ENCODE results near the gene ZGPAT. TPM values are rescaled to one million over a fixed set of nuclear protein-coding genes. Genes with fewer than 3 reads are reported as not detected.

The ZGPAT gene
- polyA plus RNA-seq, 1 donor from 2014 or later: 60.8 TPM

DNA sequence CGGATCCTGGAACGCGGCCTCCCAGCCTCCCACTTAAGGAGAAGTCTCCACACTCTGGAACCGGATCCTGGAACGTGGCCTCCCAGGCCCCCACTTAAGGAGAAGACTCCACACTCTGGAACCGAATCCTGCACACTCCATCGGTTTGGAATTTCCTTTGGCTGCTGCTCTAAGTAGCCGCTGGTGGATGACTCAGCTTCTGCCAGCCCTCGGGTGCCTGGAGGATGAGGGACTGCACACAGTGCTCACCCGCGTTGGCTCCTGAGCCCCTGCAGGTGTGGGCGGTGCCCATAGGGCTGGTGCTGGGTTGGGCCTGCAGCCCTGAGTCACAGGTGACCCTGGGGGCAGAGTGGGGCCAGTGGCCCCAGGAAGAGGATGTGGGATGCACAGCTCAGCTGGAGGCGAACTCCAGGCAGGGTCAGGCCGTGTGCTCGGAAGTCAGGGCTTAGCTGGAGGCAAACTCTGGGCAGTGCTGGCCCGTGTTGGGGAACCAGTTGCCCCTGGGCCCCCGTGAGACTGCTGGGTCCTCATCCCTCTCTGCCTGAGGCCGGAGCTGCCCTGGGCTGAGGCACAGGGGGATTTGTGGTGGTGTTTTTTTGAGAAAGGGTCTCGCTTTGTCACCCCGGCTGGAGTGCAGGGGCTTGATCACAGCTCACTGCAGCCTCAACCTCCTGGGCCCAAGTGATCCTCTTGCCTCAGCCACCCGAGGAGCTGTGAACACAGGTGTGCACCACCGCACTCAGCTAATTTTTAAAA lies 25.3 kb upstream of the ZGPAT start:
- Histone ChIP-seq H3K36me3 (ENCODE audit: insufficient read depth, low read length) (no peaks in the 10 kb centered on the region), H3K27me3 (ENCODE audit: insufficient read depth, low read depth, low read length) (no peaks in the 10 kb centered on the region), H3K27ac (ENCODE audit: low read length) (no peak overlapping the region), H3K9me3 (ENCODE audit: low read length) (no peaks in the 10 kb centered on the region), H4K20me1 (ENCODE audit: insufficient read depth) (no peaks in the 10 kb centered on the region), H2AFZ (ENCODE audit: low read depth, low read length) (no peak overlapping the region), H3K9me2 (ENCODE audit: insufficient read depth, low read length) (no peaks in the 10 kb centered on the region), H3K4me2 (ENCODE audit: low read length) (no peak overlapping the region), H3K79me2 (replicated peaks; ENCODE audit: insufficient read depth, low read length) (no peaks in the 10 kb centered on the region), H3F3A (ENCODE audit: insufficient read depth, low read length, poor library complexity, severe bottlenecking) (no peaks in the 10 kb centered on the region), H3K4me3 (ENCODE audit: low read length) (no peak overlapping the region), H3K9ac (ENCODE audit: low read length) (no peak overlapping the region)
- no peak for TF ChIP-seq TAF1 (IDR thresholded peaks at IDR 0.05; ENCODE audit: low read depth)
- no peak for TF ChIP-seq REST (IDR thresholded peaks at IDR 0.05; ENCODE audit: borderline replicate concordance)
- no peak for TF ChIP-seq EP300 (conservative IDR thresholded peaks at IDR 0.05; ENCODE audit: poor library complexity, severe bottlenecking)
- TF ChIP-seq RAD21 (conservative IDR thresholded peaks at IDR 0.05): no peak
- no peak for TF ChIP-seq CTCF (IDR thresholded peaks at IDR 0.05; ENCODE audit: poor library complexity, severe bottlenecking)
- TF ChIP-seq SMC3 (conservative IDR thresholded peaks at IDR 0.05; ENCODE audit: poor library complexity): no peak
- no peak for TF ChIP-seq POLR2AphosphoS5 (IDR thresholded peaks at IDR 0.05)
- no peak for TF ChIP-seq EZH2 (IDR thresholded peaks at IDR 0.05; ENCODE audit: borderline replicate concordance, insufficient read depth, low read length, poor library complexity, severe bottlenecking)
- TF ChIP-seq MXI1 (conservative IDR thresholded peaks at IDR 0.05; ENCODE audit: poor library complexity, severe bottlenecking): no peak

GRCh38 chr20:63685269-63686026 lies 22.4 kb upstream of the ZGPAT start:
- H3K27ac ChIP-seq (ENCODE audit: low read length): no peak overlapping the region
- H3K36me3 ChIP-seq (ENCODE audit: insufficient read depth, low read length): no peaks in the 10 kb centered on the region
- no peak overlapping the region for H2AFZ ChIP-seq (ENCODE audit: low read depth, low read length)

More at GRCh38 chr20:63685269-63686026, 22.4 kb upstream of the ZGPAT start:
- H3K4me3 ChIP-seq (ENCODE audit: low read length): no peak overlapping the region
- no peaks in the 10 kb centered on the region for H3K9me2 ChIP-seq (ENCODE audit: insufficient read depth, low read length)
- H4K20me1 ChIP-seq (ENCODE audit: insufficient read depth): no peaks in the 10 kb centered on the region
- H3K9me3 ChIP-seq (ENCODE audit: low read length): no peaks in the 10 kb centered on the region
- no peak overlapping the region for H3K4me2 ChIP-seq (ENCODE audit: low read length)
- H3K79me2 ChIP-seq (replicated peaks; ENCODE audit: insufficient read depth, low read length): no peaks in the 10 kb centered on the region
- no peaks in the 10 kb centered on the region for H3K27me3 ChIP-seq (ENCODE audit: insufficient read depth, low read depth, low read length)
- TF ChIP-seq SMC3 (conservative IDR thresholded peaks at IDR 0.05; ENCODE audit: poor library complexity) (no peak), EZH2 (IDR thresholded peaks at IDR 0.05; ENCODE audit: borderline replicate concordance, insufficient read depth, low read length, poor library complexity, severe bottlenecking) (no peak), TAF1 (IDR thresholded peaks at IDR 0.05; ENCODE audit: low read depth) (no peak), MXI1 (conservative IDR thresholded peaks at IDR 0.05; ENCODE audit: poor library complexity, severe bottlenecking) (no peak), POLR2AphosphoS5 (IDR thresholded peaks at IDR 0.05) (no peak), CTCF (IDR thresholded peaks at IDR 0.05; ENCODE audit: poor library complexity, severe bottlenecking) (no peak), RAD21 (conservative IDR thresholded peaks at IDR 0.05) (no peak), EP300 (conservative IDR thresholded peaks at IDR 0.05; ENCODE audit: poor library complexity, severe bottlenecking) (no peak), REST (IDR thresholded peaks at IDR 0.05; ENCODE audit: borderline replicate concordance) (no peak)
- no peaks in the 10 kb centered on the region for H3F3A ChIP-seq (ENCODE audit: insufficient read depth, low read length, poor library complexity, severe bottlenecking)
- H3K9ac ChIP-seq (ENCODE audit: low read length): no peak overlapping the region
